Measurements from ENCODE around the gene MAGEB17.

The MAGEB17 gene

DNA sequence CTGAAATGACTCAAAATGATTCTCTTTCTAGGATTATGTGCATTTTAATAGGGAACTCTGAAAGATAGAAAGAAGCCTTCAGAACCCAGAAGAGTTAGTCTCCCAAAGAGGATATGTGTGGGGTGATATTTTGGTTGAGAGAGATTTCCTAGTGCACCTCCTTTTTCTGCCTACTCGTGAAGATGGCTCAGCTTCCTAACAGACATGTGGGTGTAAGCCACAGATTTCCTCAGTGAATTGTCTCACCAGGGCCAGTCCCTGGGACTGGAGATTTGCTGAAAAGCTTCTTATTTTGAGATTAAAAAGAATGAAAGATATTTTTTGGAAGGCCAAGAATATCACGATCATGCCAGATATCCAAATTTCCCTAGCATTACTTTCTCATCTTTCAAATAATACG lies 42.8 kb downstream of the MAGEB17 start:
- DNase-seq: no peak

DNA sequence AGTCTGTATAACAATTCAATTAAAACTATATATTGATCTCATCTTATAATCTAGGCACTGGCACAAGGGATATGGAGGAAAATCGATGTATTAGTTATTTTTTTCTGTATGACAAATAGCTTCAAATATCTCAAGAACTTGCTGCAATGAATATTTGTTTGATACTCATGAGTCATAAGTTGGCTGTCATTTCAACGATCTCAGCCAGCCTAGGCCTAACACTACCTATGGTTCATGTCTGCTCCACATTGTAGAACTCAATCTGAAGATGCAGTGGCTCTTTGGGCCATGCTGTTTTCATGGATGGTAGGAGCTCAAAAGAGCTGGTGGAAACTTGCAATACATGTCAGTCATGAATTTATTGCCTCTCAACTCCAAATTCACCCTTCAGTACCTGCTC lies 44.7 kb downstream of the MAGEB17 start:
- peak; percentile 36 for DNase-seq

DNA sequence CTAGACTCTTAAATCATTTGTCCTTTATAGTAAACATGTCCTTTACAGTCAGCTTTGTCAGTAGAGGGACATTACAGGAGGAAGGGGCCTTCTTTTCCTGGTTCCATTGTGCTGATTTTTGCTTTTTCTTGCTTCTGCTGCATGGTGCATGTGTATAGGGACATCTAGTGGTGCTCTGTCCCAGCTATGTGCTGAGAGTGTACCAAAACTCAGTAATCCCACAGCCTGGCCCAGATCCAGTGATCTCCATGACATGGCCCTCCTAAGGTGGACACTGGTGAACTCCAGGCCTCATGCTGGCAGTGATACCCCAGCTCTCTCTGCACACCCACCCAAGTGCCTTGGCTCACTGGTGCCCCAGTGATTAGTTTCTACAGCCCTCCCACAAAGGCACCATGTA lies 45.2 kb downstream of the MAGEB17 start:
- peak; percentile 28 for DNase-seq

DNA sequence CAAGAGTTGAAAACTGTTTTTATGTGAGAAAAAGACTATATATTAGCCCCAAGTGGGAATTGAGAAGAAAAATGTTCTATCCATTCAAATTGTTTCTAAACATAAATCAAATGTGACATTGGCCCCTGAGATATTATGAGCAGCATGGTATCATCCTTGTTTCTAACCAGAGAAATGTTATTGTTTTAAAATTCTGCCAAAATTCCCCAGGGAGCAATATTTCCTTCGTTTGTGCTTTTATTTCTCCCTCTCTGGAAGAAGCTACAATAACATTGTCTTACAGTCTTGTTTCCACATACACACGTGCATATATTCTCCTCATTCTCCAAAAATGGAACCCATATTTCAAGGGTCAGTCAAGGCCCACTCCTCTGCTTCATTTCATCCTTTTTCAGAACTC lies 46.7 kb downstream of the MAGEB17 start:
- DNase-seq: peak; percentile 81

DNA sequence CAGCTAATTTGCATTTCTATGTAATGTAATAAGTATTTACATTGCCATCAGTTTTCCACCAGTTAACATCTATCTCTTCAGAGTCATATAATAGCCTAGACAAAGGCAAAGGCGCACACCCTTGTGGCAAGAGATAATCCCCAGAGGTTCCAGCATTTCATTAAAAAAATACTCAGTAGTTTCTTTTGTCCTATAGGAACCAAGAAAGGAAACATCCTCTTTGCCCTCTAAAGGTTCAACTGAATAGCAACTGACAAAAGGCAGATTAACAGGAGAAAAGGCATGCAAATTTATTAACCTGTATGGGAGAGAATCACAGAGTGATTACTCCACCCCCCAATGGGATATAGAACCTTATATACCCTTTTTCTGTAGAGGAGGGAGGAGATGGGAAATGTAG lies 48.4 kb downstream of the MAGEB17 start:
- no peak for DNase-seq

All from fibroblast of skin of scalp (primary cell).